Liver (tissue), 9 donors: ENCODE measurements around the gene CTPS2. TPM values are rescaled to one million over a fixed set of nuclear protein-coding genes. Genes with fewer than 3 reads are reported as not detected.

Experiments
- DNase-seq: peaks from one replicate; pipeline ENCODE4 v3.0.0-alpha.2; 2017; ENCODE audit warnings: low spot score
- H3K27ac ChIP-seq, 2 donors: one replicate each; pipeline ENCODE4 v1.7.0; 2013; ENCODE audit warnings: inconsistent platforms in 2 of 2, low read length in 2 of 2, control low read depth in 1 of 2, low read depth in 1 of 2, mild to moderate bottlenecking in 1 of 2
- H3K27me3 ChIP-seq, 4 donors: one replicate each; pipeline versions ENCODE4 v1.6.1 to v1.7.0; 2013; ENCODE audit warnings: low read length in 3 of 4, inconsistent platforms in 1 of 4, mild to moderate bottlenecking in 1 of 4, moderate library complexity in 1 of 4; ENCODE audit not compliant: control insufficient read depth in 4 of 4, insufficient read depth in 4 of 4
- H3K36me3 ChIP-seq, 4 donors: one replicate each; pipeline versions ENCODE4 v1.6.1 to v1.7.0; 2013; ENCODE audit warnings: low read length in 3 of 4, mild to moderate bottlenecking in 3 of 4, low read depth in 1 of 4, moderate library complexity in 1 of 4; ENCODE audit not compliant: control insufficient read depth in 4 of 4, insufficient read depth in 3 of 4
- H3K4me1 ChIP-seq, 4 donors: one replicate each; pipeline versions ENCODE4 v1.6.1 to v1.7.0; 2013; ENCODE audit warnings: low read length in 3 of 4, mild to moderate bottlenecking in 3 of 4, moderate library complexity in 1 of 4; ENCODE audit not compliant: control insufficient read depth in 4 of 4, insufficient read depth in 4 of 4
- H3K4me3 ChIP-seq, 3 donors: one replicate each; pipeline versions ENCODE4 v1.6.1 to v1.7.0; 2013; ENCODE audit warnings: low read length in 3 of 3, control low read depth in 1 of 3, low read depth in 1 of 3, mild to moderate bottlenecking in 1 of 3
- H3K9ac ChIP-seq, 2 donors: one replicate each; pipeline ENCODE4 v1.7.0; 2013; ENCODE audit warnings: low read length in 2 of 2, mild to moderate bottlenecking in 2 of 2, moderate library complexity in 2 of 2, control low read depth in 1 of 2, low read depth in 1 of 2
- H3K9me3 ChIP-seq, 4 donors: one replicate each; pipeline versions ENCODE4 v1.6.1 to v1.7.0; 2013; ENCODE audit warnings: low read length in 3 of 4; ENCODE audit not compliant: control insufficient read depth in 4 of 4
- FOXA1 ChIP-seq: IDR thresholded peaks from 2 replicates; pipeline ENCODE4 v1.6.1; 2016; ENCODE audit warnings: antibody characterized with exemption
- FOXA2 ChIP-seq: IDR thresholded peaks from 2 replicates; pipeline ENCODE4 v1.6.1; 2016; ENCODE audit warnings: antibody characterized with exemption
- HNF4A ChIP-seq, 2 donors: conservative IDR thresholded peaks; 2 replicates each; pipeline ENCODE4 v1.6.1; 2016; ENCODE audit warnings: antibody characterized with exemption in 2 of 2, mild to moderate bottlenecking in 2 of 2
- JUND ChIP-seq, 2 donors: IDR thresholded peaks; 2 replicates each; pipeline ENCODE4 v1.6.1; 2016; ENCODE audit warnings: antibody characterized with exemption in 2 of 2
- MAX ChIP-seq: IDR thresholded peaks from 2 replicates; pipeline ENCODE4 v1.6.1; 2016; ENCODE audit warnings: antibody characterized with exemption
- NR2F2 ChIP-seq: IDR thresholded peaks from 2 replicates; pipeline ENCODE4 v1.6.1; 2016; ENCODE audit warnings: antibody characterized with exemption
- RAD21 ChIP-seq, 2 donors: IDR thresholded peaks; 2 replicates each; pipeline ENCODE4 v1.6.1; 2016; ENCODE audit warnings: antibody characterized with exemption in 2 of 2, mild to moderate bottlenecking in 2 of 2
- REST ChIP-seq: IDR thresholded peaks from 2 replicates; pipeline ENCODE4 v1.6.1; 2016; ENCODE audit warnings: antibody characterized with exemption, mild to moderate bottlenecking
- RXRA ChIP-seq, 2 donors: IDR thresholded peaks; 2 replicates each; pipeline ENCODE4 v1.6.1; 2017 to 2018; ENCODE audit warnings: antibody characterized with exemption in 2 of 2, mild to moderate bottlenecking in 1 of 2
- SP1 ChIP-seq: IDR thresholded peaks from 2 replicates; pipeline ENCODE4 v1.6.1; 2018; ENCODE audit warnings: antibody characterized with exemption, mild to moderate bottlenecking
- TAF1 ChIP-seq: conservative IDR thresholded peaks from 2 replicates; pipeline ENCODE4 v1.6.1; 2016; ENCODE audit warnings: antibody characterized with exemption, mild to moderate bottlenecking
- YY1 ChIP-seq: IDR thresholded peaks from 2 replicates; pipeline ENCODE4 v1.6.1; 2016; ENCODE audit warnings: antibody characterized with exemption, mild to moderate bottlenecking
- WGBS: extraction: QIAGEN DNeasy Blood & Tissue Kit; methylation state at CpG from one replicate; pipeline ENCODE4 v1.1.7; 2013; 5-methylcytosine and 5-hydroxymethylcytosine counted together
- polyA plus RNA-seq, 2 donors: library from polyadenylated mRNA; stranded (reverse) in 1 of 2; unstranded in 1 of 2; fragments of 200-250 nt in 1 of 2; fragments of >200 nt in 1 of 2; fragmentation: Nextera tagmentation in 1 of 2; extraction: Ambion mirVana in 1 of 2; gene quantifications; one replicate each; pipeline versions ENCODE4 v1.2.1 to v1.2.3, GENCODE V29; 2013 to 2015
- total RNA-seq, 2 donors: library from RNA; depleted of rRNA; stranded (reverse); fragments of >200 nt; gene quantifications; one replicate each; pipeline ENCODE4 v1.2.3, GENCODE V29; 2014
- TF ChIP-seq, protein P1 (sequence below): fragments of 150-350 bp; IDR thresholded peaks from 2 replicates; pipeline ENCODE4 v1.5.1; 2017; ENCODE audit warnings: improper control_type of control experiment, low read depth, low read length; ENCODE audit not compliant: missing input control
- TF ChIP-seq, protein P2 (sequence below): IDR thresholded peaks from 2 replicates; pipeline ENCODE4 v1.6.1; 2016; ENCODE audit warnings: antibody characterized with exemption
- donor health status: healthy.
- donor health status: healthy.
- donor health status: healthy.
- donor health status: healthy.
- donor health status: healthy.

CTPS2 gene
- total and polyA plus RNA-seq, 4 donors, result 3.0 to 11.2 (median 7.2) TPM

- H3K27me3 ChIP-seq, result no peaks in the 10 kb centered on the region
- no peak overlapping the region for H3K27ac ChIP-seq
- WGBS, result 94% methylated on average over 2 of the region's 2 CpGs
- H3K9ac ChIP-seq, result no peak overlapping the region
- H3K4me1 ChIP-seq, result no peaks in the 10 kb centered on the region
- no peaks in the 10 kb centered on the region for H3K9me3 ChIP-seq
- no peaks in the 10 kb centered on the region for H3K36me3 ChIP-seq
- H3K4me3 ChIP-seq, result no peak overlapping the region
- no peak for DNase-seq
- TF ChIP-seq, protein P1, sequence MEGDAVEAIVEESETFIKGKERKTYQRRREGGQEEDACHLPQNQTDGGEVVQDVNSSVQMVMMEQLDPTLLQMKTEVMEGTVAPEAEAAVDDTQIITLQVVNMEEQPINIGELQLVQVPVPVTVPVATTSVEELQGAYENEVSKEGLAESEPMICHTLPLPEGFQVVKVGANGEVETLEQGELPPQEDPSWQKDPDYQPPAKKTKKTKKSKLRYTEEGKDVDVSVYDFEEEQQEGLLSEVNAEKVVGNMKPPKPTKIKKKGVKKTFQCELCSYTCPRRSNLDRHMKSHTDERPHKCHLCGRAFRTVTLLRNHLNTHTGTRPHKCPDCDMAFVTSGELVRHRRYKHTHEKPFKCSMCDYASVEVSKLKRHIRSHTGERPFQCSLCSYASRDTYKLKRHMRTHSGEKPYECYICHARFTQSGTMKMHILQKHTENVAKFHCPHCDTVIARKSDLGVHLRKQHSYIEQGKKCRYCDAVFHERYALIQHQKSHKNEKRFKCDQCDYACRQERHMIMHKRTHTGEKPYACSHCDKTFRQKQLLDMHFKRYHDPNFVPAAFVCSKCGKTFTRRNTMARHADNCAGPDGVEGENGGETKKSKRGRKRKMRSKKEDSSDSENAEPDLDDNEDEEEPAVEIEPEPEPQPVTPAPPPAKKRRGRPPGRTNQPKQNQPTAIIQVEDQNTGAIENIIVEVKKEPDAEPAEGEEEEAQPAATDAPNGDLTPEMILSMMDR, result no peak
- TF ChIP-seq RAD21 (IDR thresholded peaks at IDR 0.05) (no peak), TAF1 (no peak), FOXA2 (no peak), SP1 (no peak), MAX (no peak), JUND (IDR thresholded peaks at IDR 0.05) (no peak), HNF4A (conservative IDR thresholded peaks at IDR 0.05) (no peak), YY1 (no peak), NR2F2 (no peak), RXRA (IDR thresholded peaks at IDR 0.05) (no peak), REST (no peak), FOXA1 (no peak)
- TF ChIP-seq, protein P2, sequence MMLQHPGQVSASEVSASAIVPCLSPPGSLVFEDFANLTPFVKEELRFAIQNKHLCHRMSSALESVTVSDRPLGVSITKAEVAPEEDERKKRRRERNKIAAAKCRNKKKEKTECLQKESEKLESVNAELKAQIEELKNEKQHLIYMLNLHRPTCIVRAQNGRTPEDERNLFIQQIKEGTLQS, result no peak
These were observed 54.2 kb downstream of the CTPS2 start for GRCh38 chrX:16658284-16658683.

- Histone ChIP-seq H3K36me3 (no peaks in the 10 kb centered on the region), H3K4me1 (no peaks in the 10 kb centered on the region), H3K27me3 (no peaks in the 10 kb centered on the region), H3K4me3 (no peak overlapping the region), H3K9ac (no peak overlapping the region), H3K9me3 (no peaks in the 10 kb centered on the region), H3K27ac (no peak overlapping the region)
- WGBS, result 98% methylated on average over 3 of the region's 3 CpGs
- no peak for DNase-seq
- TF ChIP-seq REST (no peak), SP1 (no peak), FOXA2 (no peak), JUND (IDR thresholded peaks at IDR 0.05) (no peak)
- TF ChIP-seq, protein P1, result no peak
These were observed 58.4 kb downstream of the CTPS2 start for GRCh38 chrX:16654093-16654492.
